K562 (cell line): ENCODE data around the gene AGO3. TPM values are rescaled to one million over a fixed set of nuclear protein-coding genes. Genes with fewer than 3 reads are reported as not detected.

Experiments used
- ATAC-seq: fragments of 200-7000 bp; cut with Tn5 transposase; 3 replicates; pipeline ENCODE4 v1.9.1; 2020; ENCODE audit warnings: moderate library complexity
- BruUV-seq: library from RNA; stranded (reverse); fragments of 400-500 nt; replicated peaks from 2 replicates; lab custom pipeline; 2021; lab: Mats Ljungman, UMichigan
- CTCF ChIA-PET: fragments of 300-600 bp; formaldehyde crosslinking; extraction: SDS; loops from one replicate; lab custom pipeline; 2021; ENCODE audit warnings: low intra/inter-chr PET ratio; lab: Yijun Ruan, JAX
- POLR2A ChIA-PET: fragments of 300-600, 350-650 bp; sonication (Branson Sonifier 250); formaldehyde crosslinking; extraction: SDS; loops from one replicate; lab custom pipeline; 2021; ENCODE audit warnings: antibody characterized with exemption, inconsistent platforms; lab: Yijun Ruan, JAX
- DNase-seq, 4 experiments: peaks; one replicate each; pipeline versions ENCODE4 v3.0.0 to v3.0.0-alpha.2; 2011 to 2018; ENCODE audit warnings: low spot score in 3 of 4, mixed read lengths in 3 of 4; ENCODE audit errors: extremely low read depth in 1 of 4
- FAIRE-seq: peaks from 2 replicates; lab custom pipeline; 2011; peaks lifted over from hg19 to GRCh38; lab: Jason Lieb, UNC
- H2AFZ ChIP-seq: 2 replicates; pipeline ENCODE4 v1.6.0; 2011; ENCODE audit warnings: low read depth, low read length, control low read depth, inconsistent platforms
- H3K27ac ChIP-seq: fragments of 200-600 bp; 3 replicates; pipeline ENCODE4 v1.8.0; 2011; ENCODE audit warnings: low read depth, mild to moderate bottlenecking, control low read depth, inconsistent platforms, low read length, moderate library complexity, mixed read lengths; ENCODE audit errors: extremely low read depth
- H3K27me3 ChIP-seq, 2 experiments: fragments of 300-600 bp in 1 of 2; 2 replicates in 1 of 2; 3 replicates in 1 of 2; pipeline versions ENCODE4 v1.6.0 to v1.8.0; 2011; ENCODE audit warnings: inconsistent platforms in 2 of 2, low read length in 2 of 2, mild to moderate bottlenecking in 1 of 2, mixed read lengths in 1 of 2, moderate library complexity in 1 of 2; ENCODE audit not compliant: control insufficient read depth in 2 of 2, insufficient read depth in 2 of 2
- H3K36me3 ChIP-seq: fragments of 300-600 bp; 3 replicates; pipeline ENCODE4 v1.8.0; 2011; ENCODE audit warnings: mild to moderate bottlenecking, low read length, inconsistent platforms; ENCODE audit not compliant: control insufficient read depth, insufficient read depth
- H3K4me1 ChIP-seq, 2 experiments: fragments of 200-600 bp in 1 of 2; replicated peaks in 1 of 2; 2 replicates in 1 of 2; 3 replicates in 1 of 2; pipeline versions ENCODE4 v1.5.1 to v1.8.0; 2011; ENCODE audit warnings: inconsistent platforms in 2 of 2, low read length in 2 of 2, mild to moderate bottlenecking in 1 of 2, mixed read lengths in 1 of 2, moderate library complexity in 1 of 2; ENCODE audit not compliant: control insufficient read depth in 2 of 2, insufficient read depth in 2 of 2
- H3K4me2 ChIP-seq: 2 replicates; pipeline ENCODE4 v1.6.1; 2011; ENCODE audit warnings: low read length, control low read depth, inconsistent platforms, mixed read lengths; ENCODE audit not compliant: insufficient read depth
- H3K4me3 ChIP-seq: fragments of 200-600 bp; sonication (generic), shearing (Covaris generic); 2 replicates; pipeline ENCODE4 v1.5.1; 2016; ENCODE audit warnings: control low read depth, inconsistent platforms
- H3K79me2 ChIP-seq: fragments of 200-600 bp; 3 replicates; pipeline ENCODE4 v1.8.0; 2011; ENCODE audit warnings: low read length, inconsistent platforms; ENCODE audit not compliant: control insufficient read depth, insufficient read depth
- H3K9ac ChIP-seq, 2 experiments: 2 replicates each; pipeline versions ENCODE4 v1.6.0 to v1.6.1; 2011; ENCODE audit warnings: low read depth in 2 of 2, low read length in 2 of 2, control low read depth in 1 of 2, inconsistent platforms in 1 of 2, mild to moderate bottlenecking in 1 of 2, mixed read lengths in 1 of 2; ENCODE audit not compliant: insufficient read depth in 1 of 2
- H3K9me1 ChIP-seq: one replicate; pipeline ENCODE4 v1.6.0; 2011; ENCODE audit warnings: inconsistent platforms, mild to moderate bottlenecking, low read length, moderate library complexity; ENCODE audit not compliant: control insufficient read depth, insufficient read depth
- H3K9me3 ChIP-seq: replicated peaks from 2 replicates; pipeline ENCODE4 v1.5.1; 2011; ENCODE audit warnings: low read depth, low read length, inconsistent platforms; ENCODE audit not compliant: control insufficient read depth, insufficient read depth
- H4K20me1 ChIP-seq: replicated peaks from 2 replicates; pipeline ENCODE4 v1.6.1; 2011; ENCODE audit warnings: low read length, inconsistent platforms, mixed read lengths; ENCODE audit not compliant: control insufficient read depth, insufficient read depth
- BRF1 ChIP-seq: IDR thresholded peaks from 3 replicates; pipeline ENCODE4 v1.6.1; 2011; ENCODE audit warnings: borderline replicate concordance, mild to moderate bottlenecking; ENCODE audit not compliant: insufficient read length; ENCODE audit errors: extremely low read depth
- EP400 ChIP-seq: fragments of 450-650 bp; IDR thresholded peaks from 2 replicates; pipeline ENCODE4 v1.6.1; 2017; ENCODE audit warnings: antibody characterized with exemption, mild to moderate bottlenecking, moderate library complexity
- SOX6 ChIP-seq: fragments of 450-650 bp; IDR thresholded peaks from 2 replicates; pipeline ENCODE4 v1.6.1; 2014; ENCODE audit warnings: mild to moderate bottlenecking
- ZNF24 ChIP-seq: fragments of 450-650 bp; IDR thresholded peaks from 2 replicates; pipeline ENCODE4 v1.6.1; 2016
- WGBS: fragments of 100-300 bp; shearing (Covaris generic); methylation state at CpG from one replicate; pipeline ENCODE4 v1.1.6; 2016; ENCODE audit warnings: low coverage, mixed read lengths; ENCODE audit not compliant: insufficient coverage; ENCODE audit errors: missing lambda C conversion rate; 5-methylcytosine and 5-hydroxymethylcytosine counted together
- in situ Hi-C: fragments of 300-500 bp; cut with MboI; formaldehyde crosslinking; loops from 4 replicates; pipeline ENCODE4 v1.15.0; 2018; ENCODE audit warnings: inconsistent platforms, mixed read lengths
- intact Hi-C: fragments of 100-400 bp; cut with micrococcal nuclease; formaldehyde crosslinking; loops from 2 replicates; pipeline ENCODE4 v1.14.2; 2022
- polyA plus RNA-seq, 8 experiments: library from polyadenylated mRNA; depleted of rRNA in 4 of 8; stranded (reverse) in 5 of 8; unstranded in 3 of 8; fragments of >200 nt; fragmentation: Nextera tagmentation in 2 of 8; fragmentation: Illumina TruSeq in 1 of 8; extraction: Ambion mirVana in 2 of 8; extraction: Trizol in 1 of 8; gene quantifications; 2 replicates each; pipeline versions ENCODE4 v1.2.1 to v1.2.3, GENCODE V29; 2011 to 2014; ENCODE audit warnings: inconsistent platforms in 1 of 8, missing spikeins in 1 of 8
- total RNA-seq, 7 experiments: library from RNA; depleted of rRNA in 6 of 7; stranded (reverse); fragments of >200 nt in 6 of 7; fragmentation: Illumina TruSeq in 2 of 7; extraction: Trizol in 2 of 7; gene quantifications; 2 replicates each; pipeline versions ENCODE4 v1.2.1 to v1.2.3, GENCODE V29; 2011 to 2021; ENCODE audit warnings: low replicate concordance in 1 of 7
- TF ChIP-seq, protein P1 (sequence below): IDR thresholded peaks from 2 replicates; pipeline ENCODE4 v1.6.1; 2011; ENCODE audit warnings: borderline replicate concordance, low read depth, mild to moderate bottlenecking, moderate library complexity, low read length; ENCODE audit not compliant: insufficient read depth, poor library complexity, severe bottlenecking

AGO3 gene
- total and polyA plus RNA-seq, 9 of the 15 experiments (the other 6 are each of a cell fraction or from before 2014, with no cell fraction given) = 4.5 to 41.5 (median 22.7) TPM

DNA sequence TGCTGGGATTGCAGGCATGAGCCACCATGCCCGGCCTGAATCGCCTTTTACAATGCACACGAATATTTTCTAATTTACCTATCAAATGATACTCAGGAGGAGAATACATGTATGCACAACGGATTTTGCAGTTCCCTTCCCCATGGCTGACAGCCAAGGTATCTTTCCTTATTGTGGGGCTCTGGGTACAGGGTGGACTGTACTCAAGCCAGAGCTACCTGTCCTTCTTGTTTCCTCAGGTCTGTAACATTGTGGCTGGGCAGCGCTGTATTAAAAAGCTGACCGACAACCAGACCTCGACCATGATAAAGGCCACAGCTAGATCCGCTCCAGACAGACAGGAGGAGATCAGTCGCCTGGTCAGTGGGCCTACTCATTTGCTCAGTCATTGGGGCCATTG, 29.7 kb upstream of the AGO3 start:
- no peaks in the 10 kb centered on the region for H3K9me1 ChIP-seq
- no peaks in the 10 kb centered on the region for H3K4me1 ChIP-seq
- CTCF ChIA-PET = interaction anchor here (0.6 kb wide), 1 partner anchor 38 kb away, joined by 3 read pairs; no protein-coding TSS in a partner anchor
- no peak overlapping the region for H2AFZ ChIP-seq
- in situ Hi-C loops = no loop called here
- H3K9me3 ChIP-seq = no peaks in the 10 kb centered on the region
- DNase-seq (no peak), ATAC-seq (no peak), FAIRE-seq (no peak)
- 86% methylated on average over 9 of the region's 9 CpGs for WGBS
- POLR2A ChIA-PET = interaction anchor here (1.0 to 1.2 kb wide), 3 partner anchors 9 to 30 kb away, joined by 3 to 6 read pairs (median 4); partner anchors contain the start of gene AGO3
- H3K9ac ChIP-seq = no peak overlapping the region
- no peak overlapping the region for H3K4me3 ChIP-seq
- no TSS peak for BruUV-seq
- TF ChIP-seq SOX6 (no peak), EP400 (no peak), ZNF24 (no peak), BRF1 (no peak)
- TF ChIP-seq, protein P1, sequence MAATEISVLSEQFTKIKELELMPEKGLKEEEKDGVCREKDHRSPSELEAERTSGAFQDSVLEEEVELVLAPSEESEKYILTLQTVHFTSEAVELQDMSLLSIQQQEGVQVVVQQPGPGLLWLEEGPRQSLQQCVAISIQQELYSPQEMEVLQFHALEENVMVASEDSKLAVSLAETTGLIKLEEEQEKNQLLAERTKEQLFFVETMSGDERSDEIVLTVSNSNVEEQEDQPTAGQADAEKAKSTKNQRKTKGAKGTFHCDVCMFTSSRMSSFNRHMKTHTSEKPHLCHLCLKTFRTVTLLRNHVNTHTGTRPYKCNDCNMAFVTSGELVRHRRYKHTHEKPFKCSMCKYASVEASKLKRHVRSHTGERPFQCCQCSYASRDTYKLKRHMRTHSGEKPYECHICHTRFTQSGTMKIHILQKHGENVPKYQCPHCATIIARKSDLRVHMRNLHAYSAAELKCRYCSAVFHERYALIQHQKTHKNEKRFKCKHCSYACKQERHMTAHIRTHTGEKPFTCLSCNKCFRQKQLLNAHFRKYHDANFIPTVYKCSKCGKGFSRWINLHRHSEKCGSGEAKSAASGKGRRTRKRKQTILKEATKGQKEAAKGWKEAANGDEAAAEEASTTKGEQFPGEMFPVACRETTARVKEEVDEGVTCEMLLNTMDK = no peak
- TF ChIP-seq, all 486 proteins: peak for 0
- H3K27ac ChIP-seq = no peak overlapping the region
- H3K79me2 ChIP-seq = no peaks in the 10 kb centered on the region; the same call in 2 of the 3 replicates
- peaks cover 88% of the 10 kb centered on the region for H3K36me3 ChIP-seq
- intact Hi-C loops = no loop called here
- no peak overlapping the region for H3K4me2 ChIP-seq
- H4K20me1 ChIP-seq = no peaks in the 10 kb centered on the region
- H3K27me3 ChIP-seq = no peaks in the 10 kb centered on the region
